Measurements from ENCODE around the gene ARMC9. TPM values are rescaled to one million over a fixed set of nuclear protein-coding genes. Genes with fewer than 3 reads are reported as not detected.

ARMC9 gene
- total and polyA plus RNA-seq, 4 donors, result 20.5 to 51.6 (median 38.6) TPM

DNA sequence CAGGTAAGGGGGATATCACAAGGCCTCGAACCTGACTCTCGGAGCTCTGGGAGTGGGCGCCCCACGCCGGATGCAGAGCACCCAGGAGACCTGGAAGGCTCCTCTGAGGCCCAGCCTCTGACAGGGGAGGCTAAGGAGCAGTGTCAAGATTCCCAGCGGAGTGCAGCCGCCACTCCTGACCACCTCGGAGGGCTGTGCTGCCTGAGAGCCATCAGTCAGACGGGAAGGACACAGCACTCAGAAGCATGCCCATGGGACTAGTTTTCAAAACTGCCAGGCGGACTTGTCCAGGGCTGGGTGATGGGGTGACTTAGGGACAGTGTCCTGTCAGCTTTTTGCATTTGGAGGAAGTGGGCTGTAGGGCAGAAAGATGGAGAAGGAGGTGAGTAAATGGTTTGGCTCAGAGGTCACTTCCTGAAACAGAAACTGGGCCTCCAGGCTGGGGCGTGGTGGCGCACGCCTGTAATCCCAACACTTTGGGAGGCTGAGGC lies 162.5 kb downstream of the ARMC9 start:
- TF ChIP-seq, protein P1, sequence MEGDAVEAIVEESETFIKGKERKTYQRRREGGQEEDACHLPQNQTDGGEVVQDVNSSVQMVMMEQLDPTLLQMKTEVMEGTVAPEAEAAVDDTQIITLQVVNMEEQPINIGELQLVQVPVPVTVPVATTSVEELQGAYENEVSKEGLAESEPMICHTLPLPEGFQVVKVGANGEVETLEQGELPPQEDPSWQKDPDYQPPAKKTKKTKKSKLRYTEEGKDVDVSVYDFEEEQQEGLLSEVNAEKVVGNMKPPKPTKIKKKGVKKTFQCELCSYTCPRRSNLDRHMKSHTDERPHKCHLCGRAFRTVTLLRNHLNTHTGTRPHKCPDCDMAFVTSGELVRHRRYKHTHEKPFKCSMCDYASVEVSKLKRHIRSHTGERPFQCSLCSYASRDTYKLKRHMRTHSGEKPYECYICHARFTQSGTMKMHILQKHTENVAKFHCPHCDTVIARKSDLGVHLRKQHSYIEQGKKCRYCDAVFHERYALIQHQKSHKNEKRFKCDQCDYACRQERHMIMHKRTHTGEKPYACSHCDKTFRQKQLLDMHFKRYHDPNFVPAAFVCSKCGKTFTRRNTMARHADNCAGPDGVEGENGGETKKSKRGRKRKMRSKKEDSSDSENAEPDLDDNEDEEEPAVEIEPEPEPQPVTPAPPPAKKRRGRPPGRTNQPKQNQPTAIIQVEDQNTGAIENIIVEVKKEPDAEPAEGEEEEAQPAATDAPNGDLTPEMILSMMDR (IDR thresholded peaks at IDR 0.05; ENCODE audit: control extremely low read depth, extremely low read depth), result no peak
- WGBS, 2 donors, result 74 to 88% methylated on average over 13 of the region's 13 CpGs
- Histone ChIP-seq H3K9ac (ENCODE audit: insufficient read depth in 1 of 2, low read length in 2 of 2) (no peak overlapping the region), H3K4me3 (no peak overlapping the region), H3K4me1 (ENCODE audit: control insufficient read depth in 5 of 5, insufficient read depth in 5 of 5, low read length in 5 of 5) (peaks cover 0 to 6% (median 0%) of the 10 kb centered on the region in 5 donors), H3K27me3 (ENCODE audit: control insufficient read depth in 3 of 3, insufficient read depth in 3 of 3, low read length in 2 of 3) (no peaks in the 10 kb centered on the region), H3K27ac (ENCODE audit: low read depth in 1 of 2, low read length in 1 of 2) (no peak overlapping the region), H3K9me3 (ENCODE audit: control insufficient read depth in 4 of 4, insufficient read depth in 3 of 4, low read length in 3 of 4) (peaks cover 0 to 2% (median 0%) of the 10 kb centered on the region in 4 donors), H3K36me3 (ENCODE audit: control insufficient read depth in 4 of 4, insufficient read depth in 4 of 4, low read length in 4 of 4) (peaks cover 0 to 19% (median 2%) of the 10 kb centered on the region in 4 donors)
- ATAC-seq (ENCODE audit: insufficient read depth, low FRiP score) (no peak), DNase-seq (no peak)

DNA sequence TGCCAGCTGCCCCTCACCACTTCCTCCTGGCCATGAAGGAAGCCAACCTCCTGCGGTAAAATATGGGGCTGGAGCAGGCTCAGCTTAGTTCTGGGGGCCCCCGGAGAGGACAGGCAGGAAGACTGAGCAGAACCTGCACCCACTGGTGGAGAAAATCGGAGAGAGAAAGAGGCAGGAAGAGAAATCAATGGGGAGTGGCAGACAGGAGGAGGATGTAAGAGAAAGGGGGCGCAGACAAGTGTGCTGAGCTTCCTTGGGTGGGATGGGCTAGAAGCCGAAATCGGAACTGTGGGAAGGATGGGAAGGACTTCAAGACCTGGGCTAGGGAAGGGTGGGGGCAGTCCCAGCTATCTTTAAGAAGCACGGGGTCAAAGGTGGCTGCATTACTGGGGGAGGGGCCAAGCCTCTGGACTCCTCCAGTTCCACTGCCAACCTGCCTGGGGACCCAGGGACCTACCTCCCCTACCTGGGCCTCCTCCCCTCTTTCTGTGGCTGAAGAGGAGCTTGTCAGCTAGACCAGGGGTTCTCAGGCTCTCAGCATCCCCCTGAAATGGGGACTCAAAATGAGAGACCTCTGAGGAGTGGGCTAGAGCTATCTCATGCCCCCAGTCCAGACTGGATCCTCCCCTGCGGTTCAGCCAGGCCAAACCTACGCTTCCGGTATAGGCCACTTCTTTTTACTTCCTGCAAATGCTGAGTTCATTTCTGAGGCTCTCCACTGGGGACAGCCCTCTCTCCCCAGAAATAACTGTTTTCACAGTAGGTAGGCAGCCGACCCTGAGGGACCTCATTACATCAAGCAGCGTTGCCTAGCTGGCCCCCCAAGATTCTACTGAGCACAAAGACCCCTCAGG lies 163.5 kb downstream of the ARMC9 start:
- DNase-seq (no peak), ATAC-seq (ENCODE audit: insufficient read depth, low FRiP score) (no peak)
- H3K9ac ChIP-seq (ENCODE audit: insufficient read depth in 1 of 2, low read length in 2 of 2), result no peak overlapping the region
- H3K4me1 ChIP-seq (ENCODE audit: control insufficient read depth in 5 of 5, insufficient read depth in 5 of 5, low read length in 5 of 5), result peaks cover 0 to 3% (median 0%) of the 10 kb centered on the region in 5 donors
- WGBS, 2 donors, result 45 to 69% methylated on average over 12 of the region's 12 CpGs
- TF ChIP-seq, protein P1 (IDR thresholded peaks at IDR 0.05; ENCODE audit: control extremely low read depth, extremely low read depth), result no peak
- no peaks in the 10 kb centered on the region for H3K27me3 ChIP-seq (ENCODE audit: control insufficient read depth in 3 of 3, insufficient read depth in 3 of 3, low read length in 2 of 3)
- no peak overlapping the region for H3K4me3 ChIP-seq
- H3K9me3 ChIP-seq (ENCODE audit: control insufficient read depth in 4 of 4, insufficient read depth in 3 of 4, low read length in 3 of 4), result peaks cover 0 to 2% (median 0%) of the 10 kb centered on the region in 4 donors
- peak overlapping the region in 1 of 2 donors; percentile 37 for H3K27ac ChIP-seq (ENCODE audit: low read depth in 1 of 2, low read length in 1 of 2)
- peaks cover 0 to 19% (median 2%) of the 10 kb centered on the region in 4 donors for H3K36me3 ChIP-seq (ENCODE audit: control insufficient read depth in 4 of 4, insufficient read depth in 4 of 4, low read length in 4 of 4)

DNA sequence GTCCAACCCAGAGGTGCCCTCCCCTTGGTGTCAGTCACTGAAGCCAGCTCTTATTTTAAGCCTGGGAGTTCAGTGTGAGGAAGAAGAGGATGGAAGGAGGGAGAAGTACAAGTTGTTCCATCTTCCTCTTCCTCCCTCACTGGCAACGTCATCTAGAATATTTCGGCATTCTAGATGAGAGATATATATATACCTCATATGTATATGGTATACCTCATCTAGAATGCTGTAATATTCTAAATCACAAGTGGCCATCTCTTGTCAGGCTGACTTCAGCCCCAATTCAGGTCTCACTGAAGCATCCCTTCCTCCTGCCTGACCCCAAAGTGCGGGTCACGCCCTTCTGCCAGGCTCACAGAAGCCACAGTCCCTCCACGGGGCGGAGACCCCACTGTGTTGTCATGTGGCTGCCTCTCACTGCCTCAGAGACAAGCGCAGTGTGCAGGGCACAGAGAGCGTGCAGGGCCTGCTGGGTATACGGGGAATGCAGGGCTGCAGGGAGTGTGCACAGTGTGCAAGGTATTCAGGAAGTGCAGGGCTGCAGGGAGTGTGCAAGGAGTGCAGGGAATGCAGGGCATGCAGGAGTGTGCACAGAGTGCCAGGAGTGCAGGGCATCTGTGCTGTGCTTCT lies 164.2 kb downstream of the ARMC9 start:
- Histone ChIP-seq H3K27me3 (ENCODE audit: control insufficient read depth in 3 of 3, insufficient read depth in 3 of 3, low read length in 2 of 3) (no peaks in the 10 kb centered on the region), H3K27ac (ENCODE audit: low read depth in 1 of 2, low read length in 1 of 2) (peak overlapping the region in 1 of 2 donors; percentile 15), H3K4me1 (ENCODE audit: control insufficient read depth in 5 of 5, insufficient read depth in 5 of 5, low read length in 5 of 5) (peaks cover 0 to 3% (median 0%) of the 10 kb centered on the region in 5 donors), H3K36me3 (ENCODE audit: control insufficient read depth in 4 of 4, insufficient read depth in 4 of 4, low read length in 4 of 4) (peaks cover 0 to 19% (median 2%) of the 10 kb centered on the region in 4 donors), H3K9ac (ENCODE audit: insufficient read depth in 1 of 2, low read length in 2 of 2) (no peak overlapping the region), H3K9me3 (ENCODE audit: control insufficient read depth in 4 of 4, insufficient read depth in 3 of 4, low read length in 3 of 4) (peaks cover 0 to 2% (median 0%) of the 10 kb centered on the region in 4 donors), H3K4me3 (no peak overlapping the region)
- TF ChIP-seq, protein P1 (IDR thresholded peaks at IDR 0.05; ENCODE audit: control extremely low read depth, extremely low read depth), result no peak
- 55 to 80% methylated on average over 9 of the region's 9 CpGs for WGBS, 2 donors
- DNase-seq (no peak), ATAC-seq (ENCODE audit: insufficient read depth, low FRiP score) (no peak)

Data from lung (tissue), 12 donors.